Daoy (cell line): ENCODE data around the gene ABLIM2. TPM values are rescaled to one million over a fixed set of nuclear protein-coding genes. Genes with fewer than 3 reads are reported as not detected.

Experiments used
- DNase-seq: peaks from one replicate; pipeline ENCODE4 v3.0.0-alpha.2; 2015; ENCODE audit warnings: low read depth
- total RNA-seq: library from RNA; depleted of rRNA; stranded (reverse); fragments of >200 nt; shearing (Covaris generic); gene quantifications from 2 replicates; pipeline ENCODE4 v1.2.3, GENCODE V29; 2014

The ABLIM2 gene
- total RNA-seq, 1 experiment from 2014 or later = 0.23 TPM

DNA sequence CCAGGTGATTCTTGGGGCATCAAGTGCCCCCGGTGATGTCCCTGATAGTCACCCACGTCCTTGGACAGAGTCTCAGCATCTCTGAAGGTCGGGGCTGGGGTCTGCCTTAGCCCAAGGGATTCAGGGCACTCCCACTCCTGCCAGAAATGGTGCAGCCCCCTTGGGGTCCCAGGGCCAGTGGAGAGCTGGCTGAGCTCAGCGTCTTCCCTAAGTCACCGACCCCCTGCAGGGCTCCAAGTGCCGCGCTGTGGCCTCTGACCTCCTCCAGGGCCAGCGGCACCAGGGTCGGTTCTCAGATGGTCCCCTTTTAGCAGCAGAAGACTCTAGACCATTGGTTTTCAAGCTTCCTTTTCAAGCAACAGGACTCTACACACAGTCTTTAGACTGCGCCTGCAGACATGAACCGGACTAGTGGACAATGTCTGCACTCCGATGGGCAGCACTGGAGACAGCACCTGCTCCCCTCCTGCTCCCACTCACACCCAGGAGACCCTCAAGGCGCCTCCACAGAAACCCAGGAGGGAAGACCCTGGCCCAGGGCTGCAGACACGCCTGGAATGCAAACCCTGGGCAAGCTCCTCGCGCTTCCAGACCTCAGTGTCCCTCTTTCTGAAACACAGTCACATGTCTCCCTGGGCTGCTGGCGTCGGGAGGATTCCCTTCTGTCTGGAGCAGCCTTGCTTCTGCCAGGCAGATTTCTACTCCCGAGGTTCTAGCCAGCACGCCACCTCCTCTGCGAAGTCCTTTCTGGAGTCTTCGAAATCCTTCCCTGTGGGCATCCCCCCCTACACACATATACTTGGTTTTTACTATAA, 53.9 kb downstream of the ABLIM2 start:
- DNase-seq = no peak

DNA sequence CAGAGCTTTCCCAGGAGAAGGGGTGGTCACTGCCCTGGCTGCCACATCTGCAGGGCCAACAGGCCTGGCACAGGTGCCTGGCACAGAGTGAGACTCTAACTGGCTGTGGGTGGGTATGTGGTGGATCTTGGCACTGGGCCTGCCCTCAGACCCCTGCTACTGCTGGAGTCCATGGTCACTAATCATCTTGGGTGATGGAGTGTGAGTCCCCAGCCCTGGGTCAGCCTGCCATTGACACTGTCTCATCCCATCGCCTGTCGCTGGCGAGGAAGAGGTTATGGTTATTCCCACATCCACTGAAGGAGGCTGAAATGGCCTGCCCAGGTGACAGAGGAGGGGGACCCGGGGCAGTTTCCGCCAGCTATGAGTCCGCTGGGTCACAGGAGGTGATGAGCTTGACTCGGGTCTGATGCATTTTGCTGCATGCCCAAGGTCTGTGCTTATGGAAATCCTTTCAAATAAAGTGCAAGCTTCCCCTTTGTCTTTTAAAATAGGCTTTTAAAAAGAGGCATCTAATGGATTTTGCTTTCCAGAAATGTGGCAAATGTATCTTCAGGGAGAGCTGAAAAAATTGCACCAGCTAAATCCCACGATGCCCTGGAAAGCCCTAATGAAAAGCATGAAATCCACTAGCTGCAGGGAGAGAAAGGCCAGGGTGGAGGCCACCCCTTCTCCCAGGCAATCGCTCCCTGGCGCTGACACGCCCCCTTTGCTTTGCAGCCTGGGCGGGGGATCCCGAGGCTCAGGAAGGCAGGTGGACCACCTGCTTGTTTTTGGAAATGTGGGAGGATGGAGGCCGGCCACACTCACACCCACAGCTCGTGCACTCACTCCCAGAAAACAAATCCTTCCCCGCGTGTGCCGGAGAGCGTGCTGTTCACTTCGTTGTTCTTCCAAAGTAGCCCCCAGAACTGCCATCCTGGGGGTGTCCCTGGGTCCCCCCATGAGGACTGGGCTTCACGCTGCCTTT, 54.9 kb downstream of the ABLIM2 start:
- DNase-seq = no peak

DNA sequence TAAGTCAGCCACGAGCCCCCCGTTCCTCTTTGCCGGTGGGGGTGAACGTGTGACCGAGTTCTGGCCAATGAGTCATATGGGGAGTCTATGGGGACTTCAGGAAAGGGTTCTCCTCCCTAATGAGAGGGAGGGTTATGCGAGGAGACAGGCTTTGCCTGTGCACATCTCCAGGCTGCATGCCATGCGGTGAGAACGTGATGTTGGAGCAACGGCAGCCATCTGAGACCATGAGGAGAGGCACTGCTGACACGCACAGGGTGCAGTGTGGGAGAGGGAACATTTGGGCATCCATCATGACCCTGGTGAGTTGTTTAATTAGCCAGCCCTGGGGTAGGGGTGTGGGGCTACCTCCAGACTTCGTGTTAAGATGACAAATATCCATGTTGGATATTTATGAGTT, 55.8 kb downstream of the ABLIM2 start:
- no peak for DNase-seq

DNA sequence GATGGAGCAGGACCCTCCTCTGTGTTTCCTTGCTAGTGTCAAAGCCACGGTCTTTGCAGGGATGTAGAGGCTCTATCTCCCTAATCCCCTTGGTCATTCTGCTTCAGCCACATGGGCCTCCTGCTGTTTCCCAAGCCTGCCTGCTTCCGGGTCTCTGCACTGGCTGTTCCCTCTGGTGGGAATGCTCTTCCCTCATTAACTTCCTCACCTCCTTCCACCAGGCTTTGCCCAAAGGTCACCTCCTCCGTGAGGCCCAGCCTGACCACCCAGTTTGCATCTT, 56.6 kb downstream of the ABLIM2 start:
- DNase-seq = no peak

DNA sequence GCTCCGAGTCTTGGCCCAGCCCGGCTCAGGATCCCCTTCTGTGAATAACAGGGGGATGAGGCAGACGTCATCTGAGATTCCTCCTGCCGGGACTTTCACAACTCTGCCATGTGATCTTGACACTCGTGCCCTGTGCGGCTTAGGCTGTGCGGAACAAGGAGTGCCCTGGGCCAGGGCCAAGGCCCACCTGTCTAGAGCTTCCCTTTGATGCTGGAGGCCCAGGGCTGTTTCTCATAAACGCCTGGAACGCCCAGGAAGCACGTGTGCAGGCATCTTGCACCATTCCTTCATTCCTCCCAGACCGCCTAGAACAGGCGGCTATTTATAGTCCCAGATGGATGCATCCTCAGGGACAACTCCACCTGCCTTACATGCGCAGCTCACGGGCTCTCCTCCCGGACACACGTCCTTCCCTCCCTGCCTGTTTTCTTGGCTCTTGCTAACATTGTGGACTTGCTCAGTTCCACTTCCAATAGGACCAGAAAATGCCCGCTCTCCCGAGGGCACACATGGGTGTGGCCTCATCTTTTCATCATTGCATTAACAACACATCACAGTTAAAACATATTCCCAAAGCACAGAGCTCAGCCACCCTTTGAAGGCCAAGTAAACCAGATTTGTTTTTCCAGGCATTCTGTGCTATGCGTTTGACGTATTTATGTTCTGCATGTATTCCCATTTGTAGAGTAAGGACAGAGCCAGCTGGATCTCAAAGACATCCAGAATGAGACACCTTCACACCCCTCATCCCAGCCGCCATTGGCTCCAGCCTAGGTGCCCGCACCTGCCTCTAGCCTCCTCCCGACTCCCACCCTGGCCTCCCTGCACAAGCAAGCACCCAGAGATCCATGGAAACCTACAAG, 57.2 kb downstream of the ABLIM2 start:
- peak; percentile 21 for DNase-seq

DNA sequence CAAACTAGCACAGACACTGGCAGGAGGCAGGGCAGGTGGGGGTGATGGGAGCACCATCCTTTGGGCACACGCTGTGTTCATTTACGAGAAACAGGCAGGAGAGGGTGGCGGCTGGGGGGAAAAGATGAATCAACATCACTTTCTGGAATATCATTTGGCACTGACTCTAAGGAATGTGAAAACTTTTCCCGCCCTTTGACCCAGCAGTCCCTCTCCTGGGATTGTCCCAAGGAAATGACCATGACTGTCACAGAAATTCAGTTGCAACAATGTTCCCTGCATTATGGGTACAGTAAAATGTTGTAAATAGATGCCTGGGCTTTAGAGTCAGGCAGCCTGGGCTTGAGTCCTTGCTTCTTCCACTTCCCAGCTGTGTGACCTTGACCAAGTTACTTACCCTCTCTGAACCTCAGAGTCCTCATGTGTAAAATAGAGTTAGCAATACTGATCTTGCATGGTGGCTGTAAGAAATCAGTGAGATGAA, 58.6 kb downstream of the ABLIM2 start:
- DNase-seq = no peak

DNA sequence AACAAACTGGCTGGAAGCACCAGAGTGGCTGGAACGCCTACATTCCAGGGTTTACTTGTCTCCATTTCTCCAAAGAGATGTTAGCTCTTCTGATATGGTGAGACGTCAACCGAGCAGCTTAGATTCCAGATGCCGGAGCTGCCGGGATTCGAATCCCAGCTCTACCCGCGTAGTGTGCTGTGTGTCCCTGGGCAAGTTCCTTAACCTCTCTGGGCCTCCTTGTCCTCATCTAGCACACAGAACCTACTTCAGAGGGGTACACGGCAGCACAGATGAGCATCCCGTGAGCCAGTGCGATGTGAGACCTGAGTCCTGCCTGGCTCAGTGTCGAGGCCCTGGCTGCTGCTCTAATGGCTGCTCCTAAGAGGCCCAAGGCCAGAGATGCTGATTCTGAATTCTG, 60.1 kb downstream of the ABLIM2 start:
- no peak for DNase-seq

DNA sequence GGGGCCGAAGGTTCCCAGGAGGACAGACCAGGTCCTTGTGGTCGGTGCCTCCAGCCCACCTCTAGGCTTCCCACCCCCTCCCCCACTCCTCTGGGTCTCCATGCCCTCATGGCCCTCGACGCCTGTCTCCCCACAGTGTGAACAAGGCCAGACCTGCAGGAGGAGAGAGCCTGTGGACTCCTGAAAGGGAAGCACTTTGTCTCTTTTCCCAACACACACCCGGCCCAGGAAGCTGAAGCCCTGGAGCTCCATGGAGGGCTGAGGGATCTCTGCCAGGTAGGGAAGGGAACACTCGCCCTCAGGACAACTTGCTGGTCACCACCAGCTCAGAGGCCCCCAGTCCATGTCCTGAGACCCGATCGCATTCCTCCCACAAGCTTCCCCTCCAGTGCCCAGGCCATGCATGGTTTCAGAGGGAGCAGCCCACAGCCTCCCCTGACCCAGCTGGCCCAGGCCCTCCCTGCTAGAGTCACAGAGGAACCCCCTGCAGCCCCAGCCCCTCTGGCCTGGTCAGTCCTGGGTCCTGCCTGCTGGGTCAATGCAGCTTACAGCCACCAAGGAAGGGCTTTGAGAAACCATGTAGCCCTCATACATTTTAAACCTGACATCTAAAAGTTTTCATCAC, 60.8 kb downstream of the ABLIM2 start:
- no peak for DNase-seq

DNA sequence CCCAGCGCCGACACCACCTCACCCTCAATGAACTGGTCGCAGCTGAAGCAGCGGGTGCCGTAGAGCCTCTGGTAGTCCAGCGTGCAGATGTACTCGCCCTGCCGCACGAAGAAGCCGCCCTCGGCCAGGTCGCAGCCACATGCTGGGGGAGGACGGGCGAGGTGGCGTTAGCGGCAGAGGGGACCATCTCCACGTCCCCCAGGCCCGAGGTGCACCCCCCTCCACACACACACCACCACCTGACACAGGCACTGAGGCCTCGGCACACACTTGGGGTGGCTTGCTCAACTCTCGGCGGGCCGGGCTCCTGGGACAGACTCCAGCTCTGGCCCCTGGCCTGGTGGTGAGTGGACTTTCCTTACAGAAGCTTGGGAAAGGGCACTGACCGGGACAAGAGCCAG, 61.5 kb downstream of the ABLIM2 start:
- DNase-seq = no peak

DNA sequence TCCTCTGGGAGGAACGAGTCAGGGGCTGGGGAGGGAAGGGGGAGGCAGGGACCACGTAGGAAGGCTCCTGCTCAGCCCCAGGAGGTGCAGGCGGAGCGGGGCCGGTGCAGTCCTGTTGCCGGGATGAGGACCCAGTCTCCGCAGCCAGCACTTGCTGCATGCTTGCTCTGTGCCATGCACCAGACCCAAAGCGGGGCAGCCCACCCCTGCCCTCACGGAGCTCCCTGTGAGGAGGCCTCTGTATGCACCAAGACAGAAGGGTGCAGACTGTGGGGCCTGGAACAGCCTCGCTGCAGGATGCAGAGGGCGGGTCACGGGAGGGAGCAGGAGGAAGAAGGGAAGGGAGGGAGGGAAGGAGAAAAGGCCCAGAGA, 61.9 kb downstream of the ABLIM2 start:
- DNase-seq = no peak

DNA sequence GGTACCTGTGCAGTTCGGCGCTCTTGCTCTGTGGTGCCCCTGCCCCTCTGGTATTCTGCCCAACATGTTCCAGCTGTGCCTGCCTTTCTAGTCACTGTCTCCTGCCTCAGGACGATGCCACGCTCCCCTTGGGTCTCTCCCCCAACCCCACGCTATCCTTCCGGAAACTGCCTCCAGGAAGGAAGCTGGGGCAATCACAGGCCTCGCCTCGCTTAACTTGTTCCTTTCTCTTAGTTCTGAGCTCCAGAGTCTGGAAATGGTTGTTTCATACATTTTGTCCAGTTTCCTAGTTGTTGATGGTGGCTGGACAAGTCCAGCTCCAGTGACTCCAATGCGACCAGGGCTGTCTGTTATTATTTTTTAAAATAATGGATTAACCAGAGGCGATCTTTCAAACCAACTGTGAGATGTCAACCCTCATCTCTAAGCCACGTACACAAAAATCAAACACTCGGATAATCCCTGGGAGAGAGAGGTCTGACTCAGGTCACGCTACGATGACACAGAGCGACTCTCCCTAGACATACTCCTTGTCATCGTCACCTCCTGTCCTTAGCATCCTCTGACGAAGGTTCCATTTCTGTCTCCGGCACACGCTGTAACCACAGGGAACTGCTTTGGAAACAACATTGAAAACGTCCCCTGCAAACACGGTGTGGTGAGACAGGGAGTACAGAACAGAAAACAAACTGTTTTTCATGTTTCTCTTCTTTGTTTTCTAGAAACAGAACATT, 62.5 kb downstream of the ABLIM2 start:
- DNase-seq = no peak

DNA sequence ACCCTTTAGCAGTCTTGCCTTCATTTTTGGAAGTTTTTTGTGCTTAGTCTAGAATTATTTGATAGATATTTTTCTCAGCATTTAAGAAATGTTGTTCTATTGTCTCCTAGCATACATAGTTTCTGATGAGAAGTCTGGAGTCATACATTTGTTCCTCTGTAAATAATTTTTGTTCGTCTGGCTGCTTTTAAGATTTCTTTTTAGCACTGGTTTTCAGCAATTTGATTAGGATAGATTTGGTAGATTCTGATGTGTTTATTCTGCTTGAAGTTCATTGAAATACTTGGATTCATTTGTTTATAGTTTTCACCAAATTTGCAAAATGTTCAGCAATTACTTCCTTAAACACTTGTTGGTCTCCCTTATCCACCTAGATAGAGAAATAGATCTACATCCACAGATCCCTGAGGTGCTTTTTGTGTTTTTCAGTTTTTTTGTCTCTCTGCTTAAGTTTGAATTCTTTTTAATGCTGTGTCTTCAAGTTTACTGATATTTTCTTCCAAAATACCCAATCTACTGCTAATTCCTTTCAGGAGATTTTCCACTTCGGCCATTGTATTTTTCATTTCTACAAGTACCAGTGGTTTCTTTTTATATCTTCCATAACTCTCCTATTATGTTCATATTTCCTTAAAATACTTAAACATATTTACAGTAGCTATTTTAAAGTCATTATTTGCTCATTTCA, 64.9 kb downstream of the ABLIM2 start:
- no peak for DNase-seq

DNA sequence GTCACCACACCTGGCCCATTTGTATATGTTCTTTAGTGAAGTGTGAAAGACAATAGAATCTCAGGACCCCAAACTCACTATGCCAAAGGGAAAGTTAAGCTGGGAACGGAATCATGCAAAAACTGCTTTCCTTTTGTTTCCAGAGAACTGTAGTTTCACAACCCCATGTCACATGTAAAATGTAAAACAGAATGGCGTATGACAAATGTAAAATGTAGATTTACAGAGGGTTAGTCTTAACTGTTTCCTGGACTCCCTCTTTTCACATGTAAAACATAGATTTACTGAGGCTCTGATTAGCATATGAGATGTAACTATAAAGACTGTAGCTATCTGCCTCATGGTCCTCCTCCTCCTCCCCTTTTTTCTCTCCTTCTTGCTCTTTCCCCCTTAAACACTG, 66.3 kb downstream of the ABLIM2 start:
- no peak for DNase-seq

DNA sequence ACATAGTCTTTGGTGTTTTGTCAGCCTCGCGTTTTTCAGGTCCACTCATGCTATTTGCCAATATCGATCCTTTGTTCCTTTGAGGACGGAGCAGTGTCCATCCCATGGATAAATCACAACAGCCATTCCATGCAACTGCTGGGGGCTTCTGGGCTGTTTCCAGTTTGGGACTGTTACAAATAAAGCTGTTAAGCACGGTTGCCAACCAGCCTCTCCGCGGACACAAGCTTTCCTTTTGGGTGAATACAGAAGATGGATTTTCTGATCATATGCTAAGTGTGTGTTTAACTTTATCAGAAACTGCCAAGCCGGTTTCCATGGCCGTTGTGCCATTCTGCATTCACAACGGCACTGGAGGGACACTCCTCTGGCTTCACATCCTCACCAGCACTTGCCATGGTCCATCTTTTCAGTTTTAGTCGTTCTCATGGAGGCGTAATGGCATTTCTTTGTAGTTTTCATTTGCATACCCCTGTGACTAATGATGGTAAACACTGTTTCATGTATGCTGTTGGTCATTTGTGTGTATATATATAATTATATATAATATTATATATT, 67.8 kb downstream of the ABLIM2 start:
- DNase-seq = no peak

DNA sequence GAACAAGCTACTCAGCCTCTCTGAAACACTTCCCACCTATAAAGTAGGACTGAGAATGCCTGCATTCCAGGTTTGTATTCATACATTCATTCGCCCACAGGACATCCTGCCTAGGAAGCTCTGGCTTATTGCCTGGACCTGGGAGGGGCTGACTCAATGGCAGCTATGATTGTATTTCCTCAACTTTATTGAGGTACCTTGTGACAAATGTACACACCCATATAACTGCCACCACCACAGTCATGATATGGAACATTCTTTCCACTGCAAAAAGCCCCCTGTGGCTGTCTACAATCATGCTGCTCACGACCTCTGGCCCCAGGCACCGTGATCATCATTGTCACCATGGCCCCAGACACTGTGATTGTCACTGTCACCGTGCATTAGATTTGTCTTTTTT, 68.3 kb downstream of the ABLIM2 start:
- DNase-seq = peak; percentile 73

DNA sequence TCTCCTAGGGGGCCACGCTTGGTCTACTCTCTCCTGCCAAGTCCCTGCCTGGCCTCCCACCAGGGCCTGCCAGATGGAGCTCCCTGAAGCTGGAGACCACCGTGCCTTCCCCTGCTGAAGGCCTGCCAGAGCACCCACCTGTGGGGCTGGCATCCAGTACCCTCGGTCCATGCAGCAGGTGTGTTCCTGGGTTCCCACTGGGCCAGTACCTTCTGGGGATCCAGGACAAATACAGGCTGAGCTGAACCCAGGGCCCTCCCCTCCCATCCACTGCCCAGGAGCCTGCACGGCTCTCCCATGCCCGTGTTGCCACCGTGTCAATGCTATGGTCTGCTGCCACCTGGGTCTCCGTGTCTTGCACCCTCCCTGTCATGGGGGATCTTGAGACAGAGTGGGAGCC, 68.8 kb downstream of the ABLIM2 start:
- no peak for DNase-seq

DNA sequence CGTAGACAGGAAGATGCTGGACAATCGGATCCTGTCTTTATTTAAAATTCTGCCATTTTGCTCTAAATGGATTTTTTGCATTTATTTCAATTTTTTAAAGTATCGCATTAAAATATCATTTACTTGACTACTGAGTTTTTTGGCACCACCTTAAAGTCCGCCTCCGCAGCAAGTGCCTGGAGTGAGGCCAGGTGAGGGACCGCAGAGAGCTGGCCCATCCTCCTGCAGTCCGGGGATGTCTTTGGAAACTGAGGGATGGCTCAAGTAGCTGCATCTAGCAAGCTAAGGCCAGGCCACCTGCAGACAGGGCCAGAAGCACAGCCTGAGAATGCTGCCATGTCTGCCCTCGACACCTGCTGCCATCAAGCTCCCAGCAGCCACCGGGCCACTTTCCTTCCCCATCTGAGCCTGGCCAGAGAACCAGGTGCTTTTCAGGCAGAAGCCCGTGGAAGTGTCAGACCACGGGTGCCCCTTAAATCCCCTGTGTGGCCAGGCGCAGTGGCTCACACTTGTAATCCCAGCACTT, 69.6 kb downstream of the ABLIM2 start:
- no peak for DNase-seq

DNA sequence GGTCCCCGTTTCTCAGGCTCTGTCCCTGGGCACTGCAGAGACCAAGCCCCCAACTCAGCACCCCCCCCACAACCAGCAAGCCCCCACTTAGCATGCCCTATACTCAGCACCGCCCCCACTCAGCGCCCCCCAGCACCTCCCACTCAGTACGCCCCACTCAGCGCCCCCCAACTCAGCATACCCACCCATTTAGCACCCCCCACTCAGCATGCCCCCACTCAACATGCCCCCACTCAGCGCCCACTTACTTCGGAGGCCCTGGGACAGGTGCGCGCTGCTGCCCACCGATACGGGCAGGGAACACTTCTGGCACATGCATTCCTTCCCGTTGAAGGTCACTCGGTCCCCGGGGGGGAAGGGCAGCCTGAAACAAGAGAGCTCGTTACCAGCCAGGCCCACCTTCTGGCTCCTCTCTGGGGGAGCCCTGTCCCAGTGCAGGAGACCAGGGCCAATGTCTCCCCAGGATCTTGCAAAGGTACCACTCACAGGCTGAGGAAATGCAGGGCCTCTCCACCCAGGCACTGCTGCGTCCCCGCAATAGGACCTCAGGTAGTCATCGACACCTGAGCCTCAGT, 70.6 kb downstream of the ABLIM2 start:
- no peak for DNase-seq

DNA sequence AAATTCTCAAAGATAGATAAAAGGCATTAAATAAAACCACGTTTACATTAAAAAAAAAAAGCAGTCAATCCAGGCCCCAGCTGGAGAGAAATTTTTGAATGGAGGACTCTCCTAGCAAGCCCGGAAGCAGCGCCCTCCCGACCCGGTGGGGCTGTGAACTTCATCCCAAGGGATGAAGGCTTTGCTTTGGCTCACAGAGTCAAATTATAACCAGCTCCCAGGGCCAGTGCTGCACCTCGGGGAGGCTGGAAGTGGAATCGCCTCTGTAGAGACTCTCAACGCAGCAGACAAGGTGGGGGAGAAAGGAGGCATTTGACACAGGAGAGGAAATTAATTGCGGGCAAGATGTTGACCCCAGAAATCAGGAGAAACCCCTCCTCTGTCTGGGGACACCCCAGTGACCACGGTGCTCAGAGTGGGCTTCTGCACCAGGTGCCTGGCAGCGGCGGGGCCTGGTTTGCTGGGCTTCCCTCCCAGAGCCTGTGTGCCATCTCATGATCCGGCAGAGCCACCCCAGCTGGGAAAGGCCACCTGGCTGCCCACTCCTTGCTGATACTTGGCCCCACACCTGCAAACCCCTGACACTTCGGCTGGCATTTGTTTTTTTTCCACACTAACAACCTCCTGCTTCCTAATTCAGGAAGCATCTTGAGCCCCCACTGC, 71.7 kb downstream of the ABLIM2 start:
- no peak for DNase-seq
